Tibial artery (tissue), 4 donors: Measurements from ENCODE around the gene CYTH1.

Source experiments
- DNase-seq, 2 donors: peaks; one replicate each; pipeline ENCODE4 v3.0.0-alpha.2; 2019
- H3K27ac ChIP-seq, 2 donors: fragments of 200-600 bp; sonication (generic) in 1 of 2; 1 replicate in 1 of 2; 2 replicates in 1 of 2; pipeline ENCODE4 v1.5.1; 2018 to 2019; ENCODE audit warnings: mild to moderate bottlenecking in 1 of 2
- H3K27me3 ChIP-seq, 2 donors: fragments of 200-600 bp; sonication (generic) in 1 of 2; one replicate each; pipeline versions ENCODE4 v1.5.1 to v1.6.0; 2016 to 2019
- H3K36me3 ChIP-seq, 3 donors: fragments of 200-600 bp; sonication (generic) in 2 of 3; one replicate each; pipeline ENCODE4 v1.5.1; 2016 to 2019; ENCODE audit warnings: mild to moderate bottlenecking in 2 of 3
- H3K4me1 ChIP-seq, 4 donors: fragments of 200-600 bp; sonication (generic) in 2 of 4; 1 replicate in 3 of 4; 2 replicates in 1 of 4; pipeline ENCODE4 v1.5.1; 2016 to 2019
- H3K4me3 ChIP-seq, 2 donors: fragments of 200-600 bp; sonication (generic) in 1 of 2; 1 replicate in 1 of 2; 2 replicates in 1 of 2; pipeline ENCODE4 v1.5.1; 2018 to 2019; ENCODE audit warnings: mild to moderate bottlenecking in 2 of 2
- H3K9me3 ChIP-seq, 3 donors: fragments of 200-600 bp; sonication (generic) in 1 of 3; one replicate each; pipeline ENCODE4 v1.5.1; 2016 to 2019
- intact Hi-C: fragments of 100-400 bp; cut with DNase I; formaldehyde crosslinking; loops from one replicate; pipeline ENCODE4 v1.15.0; 2023; ENCODE audit warnings: low total_unique reads
- TF ChIP-seq, protein P1 (sequence below), 2 experiments: fragments of 200-600 bp in 1 of 2; fragments of 450-650 bp in 1 of 2; IDR thresholded peaks; one replicate each; pipeline ENCODE4 v1.5.1; 2017 to 2019; ENCODE audit warnings: antibody characterized with exemption in 2 of 2, mild to moderate bottlenecking in 1 of 2, moderate library complexity in 1 of 2

The CYTH1 gene

DNA sequence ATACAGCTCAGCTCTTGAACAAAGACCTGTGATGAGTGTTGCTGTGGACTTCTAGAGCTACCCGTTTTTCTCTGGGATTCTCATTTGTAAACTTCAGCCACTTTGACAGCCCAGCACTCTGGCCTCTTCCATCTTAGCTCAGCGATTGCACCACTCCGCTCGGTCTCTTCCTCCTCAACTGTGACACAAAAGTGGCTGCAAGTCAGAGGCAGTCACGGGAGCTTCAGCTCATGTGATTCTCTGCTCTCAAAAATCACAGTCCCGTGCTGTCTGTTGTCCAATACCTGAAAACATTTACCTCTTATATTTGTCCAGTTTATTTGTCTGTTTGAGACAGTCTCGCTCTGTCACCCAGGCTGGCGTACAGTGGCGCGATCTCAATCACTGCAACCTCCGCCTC lies 129.2 kb downstream of the CYTH1 start:
- H3K4me3 ChIP-seq, result no peak overlapping the region
- no peaks in the 10 kb centered on the region for H3K9me3 ChIP-seq
- H3K4me1 ChIP-seq, result peaks cover 0 to 4% (median 0%) of the 10 kb centered on the region in 4 donors
- intact Hi-C loops, result no loop called here
- TF ChIP-seq, protein P1, sequence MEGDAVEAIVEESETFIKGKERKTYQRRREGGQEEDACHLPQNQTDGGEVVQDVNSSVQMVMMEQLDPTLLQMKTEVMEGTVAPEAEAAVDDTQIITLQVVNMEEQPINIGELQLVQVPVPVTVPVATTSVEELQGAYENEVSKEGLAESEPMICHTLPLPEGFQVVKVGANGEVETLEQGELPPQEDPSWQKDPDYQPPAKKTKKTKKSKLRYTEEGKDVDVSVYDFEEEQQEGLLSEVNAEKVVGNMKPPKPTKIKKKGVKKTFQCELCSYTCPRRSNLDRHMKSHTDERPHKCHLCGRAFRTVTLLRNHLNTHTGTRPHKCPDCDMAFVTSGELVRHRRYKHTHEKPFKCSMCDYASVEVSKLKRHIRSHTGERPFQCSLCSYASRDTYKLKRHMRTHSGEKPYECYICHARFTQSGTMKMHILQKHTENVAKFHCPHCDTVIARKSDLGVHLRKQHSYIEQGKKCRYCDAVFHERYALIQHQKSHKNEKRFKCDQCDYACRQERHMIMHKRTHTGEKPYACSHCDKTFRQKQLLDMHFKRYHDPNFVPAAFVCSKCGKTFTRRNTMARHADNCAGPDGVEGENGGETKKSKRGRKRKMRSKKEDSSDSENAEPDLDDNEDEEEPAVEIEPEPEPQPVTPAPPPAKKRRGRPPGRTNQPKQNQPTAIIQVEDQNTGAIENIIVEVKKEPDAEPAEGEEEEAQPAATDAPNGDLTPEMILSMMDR (IDR thresholded peaks at IDR 0.05), result no peak
- H3K27me3 ChIP-seq, result peaks cover 0 to 5% of the 10 kb centered on the region in 2 donors
- peak in 1 of 2 donors; percentile 41 for DNase-seq
- no peaks in the 10 kb centered on the region for H3K36me3 ChIP-seq
- no peak overlapping the region for H3K27ac ChIP-seq

DNA sequence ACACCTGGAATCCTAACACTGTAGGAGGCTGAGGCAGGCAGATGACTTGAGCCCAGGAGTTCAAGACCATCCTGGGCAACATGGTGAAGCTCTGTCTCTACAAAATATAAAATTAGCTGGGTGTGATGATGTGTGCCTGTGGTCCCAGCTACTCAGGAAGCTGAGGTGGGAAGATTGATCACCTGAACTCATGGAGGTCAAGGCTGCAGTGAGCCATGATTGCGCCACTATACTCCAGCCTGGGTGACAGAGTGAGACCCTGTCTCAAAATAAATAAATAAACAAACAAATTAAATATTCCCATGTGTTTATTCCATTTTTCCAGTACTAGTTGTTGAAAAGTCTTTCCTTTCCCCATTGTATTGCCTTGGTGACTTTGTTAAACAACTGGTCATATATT lies 130.0 kb downstream of the CYTH1 start:
- peaks cover 0 to 3% of the 10 kb centered on the region in 2 donors for H3K27me3 ChIP-seq
- H3K4me3 ChIP-seq, result no peak overlapping the region
- TF ChIP-seq, protein P1 (IDR thresholded peaks at IDR 0.05), result no peak
- no peak for DNase-seq
- no peak overlapping the region for H3K27ac ChIP-seq
- peaks cover 0 to 4% (median 0%) of the 10 kb centered on the region in 4 donors for H3K4me1 ChIP-seq
- intact Hi-C loops, result no loop called here
- H3K36me3 ChIP-seq, result no peaks in the 10 kb centered on the region
- H3K9me3 ChIP-seq, result no peaks in the 10 kb centered on the region

DNA sequence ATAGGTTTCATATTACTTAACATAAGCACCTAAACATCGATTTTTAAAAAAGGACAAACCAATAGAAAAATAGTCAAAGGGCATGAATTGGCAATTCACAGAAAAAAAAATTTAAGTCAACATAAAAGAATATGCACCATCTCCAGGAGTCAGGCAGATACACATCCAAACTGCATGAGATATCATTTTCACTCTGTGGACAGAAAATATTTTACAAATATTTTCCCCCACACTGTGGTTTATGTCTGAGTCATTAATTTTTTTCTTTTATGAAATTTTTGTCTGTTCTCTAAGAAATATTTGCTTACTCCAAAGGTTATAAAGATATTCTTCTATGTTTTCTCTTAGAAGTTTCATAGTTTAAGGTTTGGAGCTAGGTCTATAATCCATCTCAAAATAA lies 130.5 kb downstream of the CYTH1 start:
- Histone ChIP-seq H3K9me3 (no peaks in the 10 kb centered on the region), H3K27me3 (peaks cover 0 to 3% of the 10 kb centered on the region in 2 donors), H3K27ac (no peak overlapping the region), H3K4me1 (peaks cover 0 to 4% (median 0%) of the 10 kb centered on the region in 4 donors), H3K36me3 (no peaks in the 10 kb centered on the region), H3K4me3 (no peak overlapping the region)
- DNase-seq, result no peak
- intact Hi-C loops, result no loop called here
- TF ChIP-seq, protein P1 (IDR thresholded peaks at IDR 0.05), result no peak

DNA sequence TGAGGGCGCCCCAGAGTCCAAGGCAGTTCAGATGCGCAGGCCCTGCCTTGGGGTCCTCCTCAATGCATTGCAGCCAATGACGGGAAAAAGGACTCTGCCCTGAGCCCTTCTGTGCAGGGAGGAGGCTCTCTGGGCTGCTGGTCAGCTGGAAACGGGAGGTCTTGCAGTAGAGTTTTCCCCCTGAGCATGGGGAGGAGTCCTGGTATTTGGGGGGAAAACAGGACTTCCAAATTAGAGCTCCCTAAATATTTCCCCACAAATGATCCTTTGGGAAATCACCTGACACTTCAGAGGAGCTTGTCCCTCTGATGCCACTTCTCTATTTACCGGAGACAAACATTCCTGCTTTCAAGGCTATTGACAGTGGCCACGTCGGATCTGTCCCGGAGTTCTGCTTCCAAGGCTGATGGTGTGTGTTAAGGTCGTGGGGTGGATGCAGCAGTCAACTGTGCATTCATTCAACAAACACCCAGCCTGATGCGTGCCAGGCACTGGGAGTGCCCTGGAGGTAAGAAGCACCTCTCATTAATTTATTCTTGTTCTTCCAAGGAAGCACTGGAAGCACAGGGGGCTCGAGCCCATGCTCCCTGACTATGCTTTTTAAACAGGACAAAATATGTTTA lies 131.9 kb downstream of the CYTH1 start:
- no peaks in the 10 kb centered on the region for H3K9me3 ChIP-seq
- no peak overlapping the region for H3K27ac ChIP-seq
- peaks cover 0 to 4% (median 0%) of the 10 kb centered on the region in 4 donors for H3K4me1 ChIP-seq
- no peak overlapping the region for H3K4me3 ChIP-seq
- intact Hi-C loops, result no loop called here
- no peak for DNase-seq
- TF ChIP-seq, protein P1 (IDR thresholded peaks at IDR 0.05), result no peak
- H3K27me3 ChIP-seq, result peaks cover 0 to 4% of the 10 kb centered on the region in 2 donors
- H3K36me3 ChIP-seq, result no peaks in the 10 kb centered on the region

DNA sequence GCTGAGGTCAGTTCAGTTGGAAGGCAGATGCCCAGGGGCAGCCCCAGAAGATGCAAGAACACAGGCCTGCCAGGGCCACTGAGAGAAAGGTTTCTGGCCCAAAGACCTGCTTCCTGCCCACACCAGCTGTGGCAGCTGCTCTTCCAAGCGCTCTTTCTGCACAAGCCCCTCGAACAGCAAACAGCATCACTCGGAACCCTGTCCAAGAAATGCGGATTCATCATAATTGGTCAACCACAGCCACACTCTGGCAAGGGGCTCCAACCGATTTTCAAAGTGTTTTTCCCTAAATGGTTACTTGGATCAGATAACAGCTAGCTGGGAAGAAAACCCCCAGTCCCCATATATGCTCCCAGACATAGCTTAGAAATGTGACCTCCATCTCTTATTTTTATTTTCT lies 133.8 kb downstream of the CYTH1 start:
- H3K4me3 ChIP-seq, result no peak overlapping the region
- peaks cover 0 to 4% of the 10 kb centered on the region in 2 donors for H3K27me3 ChIP-seq
- H3K36me3 ChIP-seq, result no peaks in the 10 kb centered on the region
- intact Hi-C loops, result no loop called here
- H3K27ac ChIP-seq, result no peak overlapping the region
- no peaks in the 10 kb centered on the region for H3K4me1 ChIP-seq
- TF ChIP-seq, protein P1 (IDR thresholded peaks at IDR 0.05), result no peak
- DNase-seq, result no peak
- no peaks in the 10 kb centered on the region for H3K9me3 ChIP-seq
